GM18519 (cell line): Measurements from ENCODE around the gene GLB1L2.

ENCODE experiments used
- ATAC-seq: cut with Tn5 transposase; IDR thresholded peaks from one replicate; pipeline ENCODE4 v1.9.1; 2021; ENCODE audit warnings: mild to moderate bottlenecking, moderate library complexity; ENCODE audit not compliant: unreplicated experiment, low FRiP score

GLB1L2 gene

DNA sequence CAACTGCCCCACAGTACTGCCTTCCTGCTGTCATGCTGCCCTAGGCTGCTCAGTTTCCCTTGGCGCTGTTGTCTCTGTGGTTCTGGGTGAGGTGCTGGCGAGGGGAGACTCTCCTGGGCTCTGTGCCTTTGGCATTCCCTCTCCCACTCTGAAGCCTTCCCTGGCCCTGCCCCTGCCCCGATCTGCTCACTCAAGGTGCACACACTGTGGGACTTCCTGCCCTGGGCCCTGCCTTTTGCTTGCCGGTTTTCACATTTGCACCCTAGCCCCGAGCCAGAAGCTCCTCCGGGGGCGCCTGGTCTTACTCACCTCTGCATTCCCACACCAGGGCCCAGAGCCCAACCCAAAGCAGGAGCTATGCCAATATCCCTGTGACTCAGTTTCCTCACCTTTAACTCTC, 68.2 kb downstream of the GLB1L2 start:
- no peak for ATAC-seq

DNA sequence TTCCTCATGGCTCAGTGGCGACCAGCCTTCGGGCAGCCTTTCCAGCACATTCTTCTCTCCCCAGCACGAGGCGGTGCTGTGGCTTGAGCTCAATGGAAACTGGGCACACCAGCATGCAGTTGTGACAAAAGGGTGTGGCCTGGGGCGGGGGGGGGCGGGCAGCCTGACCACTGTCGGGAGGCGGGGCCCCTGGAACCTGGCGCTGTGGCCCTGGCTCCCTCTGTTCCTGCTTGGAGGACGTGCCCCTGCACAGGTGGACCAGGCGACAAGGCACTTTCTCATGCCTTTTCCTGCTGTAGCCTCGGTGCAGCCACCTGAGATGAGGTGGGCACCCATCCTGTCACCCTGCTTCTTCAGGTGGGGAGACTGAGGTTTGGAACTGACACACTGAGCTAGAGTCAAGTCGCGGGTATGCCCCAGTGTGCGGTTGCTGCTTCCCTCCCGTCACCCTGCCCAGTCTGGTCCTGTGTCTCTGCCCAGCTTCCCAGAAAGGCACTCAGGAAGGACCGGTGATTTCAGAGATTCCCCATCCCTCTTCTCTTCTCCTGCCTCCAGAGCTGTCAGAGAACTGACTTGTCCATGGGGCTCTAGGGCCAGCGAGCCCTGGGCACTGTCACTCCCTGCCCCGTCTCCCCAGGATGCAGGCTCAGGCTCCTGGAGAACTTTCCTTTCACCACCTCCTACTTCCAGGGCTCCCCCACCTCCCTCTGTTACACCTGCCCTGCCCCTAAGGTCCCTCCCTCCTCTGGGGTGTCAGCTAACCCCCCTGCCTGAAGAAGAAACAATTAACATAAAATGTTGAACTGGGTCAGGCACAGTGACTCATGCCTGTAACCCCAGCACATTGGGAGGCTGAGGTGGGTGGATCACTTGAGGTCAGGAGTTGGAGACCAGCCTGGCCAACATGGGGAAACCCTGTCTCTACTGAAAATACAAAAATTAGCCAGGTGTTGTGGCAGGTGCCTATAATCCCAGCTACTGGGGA, 70.3 kb downstream of the GLB1L2 start:
- ATAC-seq, result no peak

DNA sequence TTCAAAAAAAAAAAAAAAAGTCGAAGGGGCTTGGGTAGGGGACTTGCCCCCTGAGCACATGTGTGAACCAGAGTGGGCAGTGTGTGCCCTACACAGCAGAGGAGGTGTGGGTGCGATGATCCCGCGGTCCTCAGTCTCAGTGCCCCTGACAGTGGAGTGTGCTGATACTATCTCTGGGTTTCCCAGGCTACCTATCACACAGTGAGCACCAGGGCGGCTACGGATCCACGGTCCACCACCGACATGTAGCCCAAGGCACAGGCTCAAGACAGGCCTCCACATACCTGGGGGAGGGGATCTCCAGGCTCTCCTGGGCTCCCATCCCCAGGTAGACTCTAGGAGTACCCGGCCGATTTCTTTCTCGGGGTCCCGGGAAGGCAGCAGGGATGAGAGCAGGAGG, 71.1 kb downstream of the GLB1L2 start:
- no peak for ATAC-seq

DNA sequence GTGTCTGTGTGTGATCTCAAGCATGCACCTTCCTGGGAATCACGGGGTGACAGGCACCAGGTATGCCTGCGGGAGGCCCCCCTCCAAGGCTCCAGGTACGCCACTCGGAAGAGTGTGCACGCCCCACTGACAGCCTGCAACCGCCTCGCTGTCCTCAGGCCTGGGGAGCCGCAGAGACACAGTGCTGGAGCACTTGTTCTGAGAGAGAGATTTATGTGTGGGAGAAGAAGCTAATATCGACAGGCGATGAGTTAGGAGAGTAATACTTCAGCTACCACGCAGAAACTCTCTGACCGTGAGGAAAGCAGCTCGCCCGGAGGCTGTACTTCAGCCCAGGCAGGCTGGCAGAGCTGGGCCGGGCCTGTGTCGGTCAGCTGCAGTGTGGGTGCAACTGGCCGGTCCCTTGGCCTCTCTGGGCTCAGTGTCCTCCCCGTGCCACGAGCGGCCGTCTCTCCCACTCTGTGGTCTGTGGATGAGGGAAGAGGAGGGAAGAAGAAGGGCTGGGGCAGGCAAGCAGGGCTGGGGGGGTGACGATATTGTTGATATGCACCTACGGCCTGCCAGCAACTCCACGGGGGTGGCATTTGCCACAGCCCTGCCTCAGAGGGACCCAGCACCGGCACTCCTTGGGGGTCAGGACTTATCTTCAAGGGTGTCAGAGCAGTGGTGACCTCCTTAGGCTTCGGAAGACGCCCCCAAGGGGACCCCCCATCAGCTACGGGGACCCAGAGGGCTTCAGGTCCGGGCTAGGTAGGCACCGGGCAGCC, 73.0 kb downstream of the GLB1L2 start:
- no peak for ATAC-seq

DNA sequence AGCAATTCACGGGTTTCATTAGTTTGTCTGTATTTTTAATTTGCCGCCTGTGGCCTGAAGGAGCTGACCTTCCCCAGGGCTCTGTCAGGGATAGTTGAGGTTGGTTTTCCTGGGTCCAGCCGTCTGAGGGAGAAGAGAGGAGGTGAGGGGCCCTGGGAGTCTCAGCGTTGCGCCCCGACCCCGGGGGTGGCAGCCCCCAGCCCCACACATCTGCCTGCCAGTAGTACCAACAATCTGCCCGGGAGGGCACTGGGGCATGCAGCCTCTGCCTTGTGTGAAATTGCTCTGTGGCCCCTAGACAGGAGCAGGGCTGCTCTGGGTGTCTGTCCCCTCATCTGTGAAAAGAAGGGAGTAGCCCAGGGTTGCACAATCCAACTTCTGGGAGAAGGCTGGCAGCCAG, 73.6 kb downstream of the GLB1L2 start:
- ATAC-seq, result no peak

DNA sequence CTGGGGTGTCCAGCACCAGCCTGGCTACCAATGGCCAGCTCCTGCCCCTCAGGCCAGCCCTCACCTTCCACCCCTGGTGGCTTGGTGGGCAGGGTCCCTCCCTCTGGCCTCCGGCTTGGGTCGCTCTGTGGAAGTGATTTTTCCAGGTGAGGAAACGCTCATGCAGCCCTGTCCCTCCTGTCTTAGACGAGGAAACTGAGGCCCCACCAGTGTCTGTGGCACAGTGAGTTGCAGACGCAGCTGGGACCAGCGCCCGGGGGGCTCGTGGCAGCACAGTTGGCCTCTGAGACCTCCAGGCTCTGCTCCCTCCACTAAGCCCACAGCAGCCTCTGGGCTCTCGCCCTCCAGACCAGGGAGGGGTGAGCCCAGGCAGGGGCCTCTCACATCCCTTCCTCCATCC, 74.1 kb downstream of the GLB1L2 start:
- ATAC-seq, result no peak

DNA sequence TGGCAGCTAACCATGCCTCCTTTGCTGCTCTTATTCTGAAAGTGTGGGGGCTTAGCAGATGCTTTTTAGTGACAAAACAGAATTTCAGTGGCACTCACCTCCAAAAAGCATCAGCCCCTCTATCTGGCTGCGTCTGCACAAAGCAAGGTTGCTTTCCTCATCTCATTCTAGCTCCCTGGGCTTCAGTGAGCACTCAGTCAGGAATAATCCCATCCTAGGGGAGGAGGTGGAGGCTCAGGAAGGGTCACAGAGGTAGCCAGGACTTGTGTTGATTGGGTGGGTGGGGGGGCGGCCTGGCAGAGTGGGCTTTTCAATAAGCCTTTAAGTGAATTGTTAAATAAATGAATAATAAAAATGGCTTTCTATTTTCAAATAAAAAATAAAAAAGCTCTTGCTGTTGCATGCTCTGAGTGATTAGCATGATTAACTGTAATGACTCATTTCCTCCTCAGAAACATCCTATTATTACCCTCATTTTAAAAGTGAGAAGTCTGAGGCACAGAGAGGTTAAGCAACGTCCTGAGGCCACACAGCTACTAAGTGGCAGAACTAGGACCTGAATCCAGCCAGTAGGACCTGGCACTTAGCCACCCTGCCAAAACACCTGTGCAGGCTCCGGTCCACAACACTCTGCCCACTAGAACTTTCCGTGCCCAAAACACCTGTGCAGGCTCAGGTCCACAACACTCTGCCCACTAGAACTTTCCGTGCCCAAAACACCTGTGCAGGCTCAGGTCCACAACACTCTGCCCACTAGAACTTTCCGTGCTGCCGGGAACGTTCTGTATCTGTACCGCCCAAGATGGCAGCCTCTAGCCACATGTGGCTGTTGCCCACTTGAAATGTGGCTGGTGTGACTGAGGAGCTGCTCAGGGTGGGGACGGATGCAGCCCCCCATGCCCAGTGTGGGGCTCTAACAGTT, 74.7 kb downstream of the GLB1L2 start:
- no peak for ATAC-seq

DNA sequence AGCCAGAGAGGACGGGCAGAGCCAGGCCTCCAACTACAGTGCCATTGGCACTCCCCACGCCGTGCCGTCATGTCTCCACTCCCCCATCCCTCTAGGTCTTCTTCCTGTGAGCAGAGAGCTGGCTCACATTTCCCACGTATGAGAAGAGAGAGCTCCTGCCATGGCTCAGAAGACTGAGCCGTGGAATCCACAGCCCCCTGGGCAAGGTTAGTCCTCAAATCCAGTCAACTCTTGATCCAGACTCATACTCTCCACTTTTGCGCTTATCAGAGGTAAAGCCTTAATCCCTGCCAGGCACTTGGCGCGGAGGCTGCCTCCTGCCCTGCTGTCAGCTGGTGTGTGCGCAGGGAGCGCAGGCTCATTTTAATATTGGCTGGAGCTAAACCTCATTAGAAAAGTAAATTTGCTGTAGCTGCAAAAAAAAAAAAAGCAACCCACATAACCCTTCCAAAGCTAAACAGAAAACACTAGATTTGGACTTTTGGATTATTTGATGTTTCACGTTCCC, 75.6 kb downstream of the GLB1L2 start:
- no peak for ATAC-seq

DNA sequence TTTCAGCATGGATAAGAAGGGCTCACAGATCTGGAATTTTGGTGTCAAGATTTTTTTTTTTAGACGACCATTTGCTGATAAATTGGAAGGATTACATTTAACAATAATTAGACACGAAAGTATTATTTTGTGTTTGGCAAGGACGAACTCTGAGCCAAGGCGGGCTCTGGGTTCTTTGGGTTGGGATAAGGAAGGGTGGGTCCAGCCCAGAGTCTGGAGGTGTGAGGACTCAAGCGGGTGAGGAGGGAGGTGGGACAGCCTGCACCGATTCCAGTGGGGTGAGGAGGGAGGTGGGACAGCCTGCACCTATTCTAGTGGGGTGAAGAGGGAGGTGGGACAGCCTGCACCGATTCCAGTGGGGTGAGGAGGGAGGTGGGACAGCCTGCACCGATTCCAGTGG, 76.1 kb downstream of the GLB1L2 start:
- ATAC-seq, result no peak

DNA sequence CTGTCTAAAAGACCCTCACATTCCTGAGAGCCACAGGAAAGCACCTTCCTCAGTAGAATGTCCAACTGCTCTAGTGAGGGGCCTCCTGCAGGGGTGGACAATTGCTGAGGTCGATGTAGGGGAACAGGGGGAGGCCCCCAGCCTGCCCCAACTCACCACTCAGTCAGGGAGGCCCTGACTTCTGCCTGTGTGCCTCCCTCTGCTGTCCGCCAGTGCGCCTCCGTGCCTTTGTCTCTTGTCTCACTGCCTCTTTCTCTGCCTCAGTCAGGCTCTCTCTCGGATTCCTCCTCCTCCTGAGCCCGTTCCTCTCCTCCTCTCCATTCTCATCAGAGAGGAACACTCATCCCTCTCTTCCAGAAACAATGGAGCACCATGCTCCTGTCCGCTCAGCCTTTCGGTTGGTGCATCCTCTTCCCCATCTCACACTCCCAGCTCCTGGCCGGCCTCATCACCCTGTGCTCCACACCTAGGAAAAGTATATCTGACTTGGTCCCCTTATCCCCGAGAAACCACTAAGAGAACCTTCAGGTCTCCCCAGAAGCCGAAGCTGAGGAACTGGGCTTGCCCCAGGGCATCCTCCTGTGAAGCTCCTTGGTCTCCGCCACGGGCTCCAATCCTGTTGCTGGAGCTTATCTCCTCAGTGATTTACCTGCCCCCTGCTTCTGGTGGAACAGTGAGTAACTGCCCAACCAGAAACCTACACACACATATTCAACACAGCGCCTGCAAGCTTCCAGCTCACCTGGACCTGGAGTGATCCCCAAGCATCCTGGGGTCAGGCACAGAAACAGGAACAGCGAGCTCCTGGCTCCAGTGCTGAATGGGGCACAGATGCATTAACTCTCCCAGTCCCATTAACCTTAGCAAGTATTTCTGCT, 78.0 kb downstream of the GLB1L2 start:
- no peak for ATAC-seq

DNA sequence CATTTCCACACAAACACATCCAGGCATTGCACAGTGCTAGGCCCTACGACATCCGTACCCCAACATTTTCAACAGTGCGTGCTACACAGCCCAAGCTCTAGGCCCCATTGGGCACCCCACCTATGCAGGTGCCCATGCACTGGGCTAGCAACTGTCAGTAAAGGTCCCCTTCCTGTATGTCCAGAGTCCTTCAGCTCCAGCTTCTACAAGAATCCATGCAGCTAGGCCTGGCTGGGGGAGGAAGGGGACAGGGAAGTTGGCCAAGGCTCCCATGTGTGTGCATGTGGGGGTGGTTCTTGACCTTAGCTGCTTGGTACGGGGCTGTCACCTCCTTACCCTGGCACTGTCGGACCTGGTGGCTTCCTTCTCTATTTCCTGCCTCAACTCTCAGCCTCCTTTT, 79.0 kb downstream of the GLB1L2 start:
- no peak for ATAC-seq

DNA sequence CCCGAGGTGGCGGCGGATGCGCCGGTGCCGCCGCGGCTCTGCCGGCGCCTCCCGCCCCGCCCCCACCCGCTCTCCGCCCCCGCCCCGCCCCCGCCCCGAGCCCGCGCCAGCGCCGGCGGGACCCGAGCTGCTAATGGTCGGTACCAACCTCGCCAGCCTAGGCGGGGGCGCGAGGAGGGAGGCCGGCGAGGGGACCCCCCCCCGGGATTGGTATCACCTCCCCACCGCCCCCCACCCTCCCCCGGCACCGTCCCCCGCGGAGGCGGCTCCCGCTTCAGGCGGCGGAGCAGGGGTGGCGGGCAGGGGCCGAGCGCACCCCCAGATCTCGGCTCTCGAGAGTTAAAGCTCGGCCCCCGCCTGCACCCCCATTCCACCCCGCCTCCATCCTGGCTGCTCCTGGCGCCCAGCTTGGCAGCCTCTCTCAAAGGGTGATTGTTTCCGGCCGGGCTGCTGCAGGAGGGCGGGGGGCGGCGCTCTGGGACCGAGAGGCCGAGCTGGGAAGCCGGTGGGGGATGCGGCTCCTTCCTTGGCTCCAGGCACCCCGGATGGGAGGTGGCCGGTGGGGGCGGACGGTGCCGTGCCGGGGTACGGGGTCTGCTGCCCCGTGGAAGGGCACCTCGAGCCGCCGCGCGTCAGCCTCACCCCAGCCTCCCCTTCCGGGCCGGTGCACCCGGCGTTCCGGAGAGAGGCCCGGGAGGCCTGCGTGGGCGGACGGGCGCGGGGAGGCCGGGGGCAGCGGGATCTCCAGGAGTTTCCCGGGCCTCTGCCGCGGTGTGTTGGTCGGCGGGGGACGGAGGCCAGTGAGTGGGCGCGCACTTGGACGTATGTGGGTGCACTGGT, 80.6 kb downstream of the GLB1L2 start, which contains the start of gene B3GAT1:
TSS of gene B3GAT1 (minus strand) at position 40 of the 840 bp plus-strand sequence. CDS start 24,583 bp downstream, outside the sequence.
- no peak for ATAC-seq

DNA sequence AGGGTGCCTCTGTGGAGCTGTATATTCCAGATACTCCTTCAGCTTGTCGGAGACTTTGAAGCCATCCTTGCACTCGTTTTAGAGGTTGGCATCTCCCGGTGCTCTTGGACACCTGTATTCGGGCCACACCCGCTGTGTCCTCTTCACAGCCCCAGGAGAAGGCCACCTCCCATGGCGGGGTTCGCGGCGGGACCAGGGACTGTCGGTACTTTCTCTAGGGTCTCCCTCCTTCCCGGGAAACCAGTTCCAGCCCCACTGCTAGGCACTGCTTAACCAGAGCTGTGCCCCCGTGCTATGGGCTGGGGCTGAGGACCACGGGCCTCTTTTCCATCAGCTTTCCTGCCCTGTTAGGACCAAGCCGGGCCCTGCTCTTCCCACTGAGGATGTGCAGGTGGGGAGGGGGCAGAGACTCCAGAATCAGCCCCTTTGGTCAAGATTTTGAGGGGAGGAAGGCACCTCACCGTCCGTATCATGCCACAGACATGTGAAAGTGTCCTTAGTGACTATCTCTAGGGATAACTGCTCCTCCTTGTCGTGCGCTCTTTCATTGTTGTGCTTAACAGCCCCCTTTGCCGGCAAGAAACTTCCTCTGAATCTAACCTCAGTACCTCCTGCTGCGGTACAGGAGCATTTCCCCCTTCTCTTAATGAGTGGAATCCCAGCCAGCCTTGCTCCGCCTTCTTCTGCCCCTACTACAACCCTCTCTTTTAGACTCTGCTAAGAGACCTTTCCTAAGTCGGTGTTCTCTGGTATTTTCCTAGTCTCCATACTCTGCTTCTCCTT, 81.4 kb downstream of the GLB1L2 start:
- no peak for ATAC-seq

DNA sequence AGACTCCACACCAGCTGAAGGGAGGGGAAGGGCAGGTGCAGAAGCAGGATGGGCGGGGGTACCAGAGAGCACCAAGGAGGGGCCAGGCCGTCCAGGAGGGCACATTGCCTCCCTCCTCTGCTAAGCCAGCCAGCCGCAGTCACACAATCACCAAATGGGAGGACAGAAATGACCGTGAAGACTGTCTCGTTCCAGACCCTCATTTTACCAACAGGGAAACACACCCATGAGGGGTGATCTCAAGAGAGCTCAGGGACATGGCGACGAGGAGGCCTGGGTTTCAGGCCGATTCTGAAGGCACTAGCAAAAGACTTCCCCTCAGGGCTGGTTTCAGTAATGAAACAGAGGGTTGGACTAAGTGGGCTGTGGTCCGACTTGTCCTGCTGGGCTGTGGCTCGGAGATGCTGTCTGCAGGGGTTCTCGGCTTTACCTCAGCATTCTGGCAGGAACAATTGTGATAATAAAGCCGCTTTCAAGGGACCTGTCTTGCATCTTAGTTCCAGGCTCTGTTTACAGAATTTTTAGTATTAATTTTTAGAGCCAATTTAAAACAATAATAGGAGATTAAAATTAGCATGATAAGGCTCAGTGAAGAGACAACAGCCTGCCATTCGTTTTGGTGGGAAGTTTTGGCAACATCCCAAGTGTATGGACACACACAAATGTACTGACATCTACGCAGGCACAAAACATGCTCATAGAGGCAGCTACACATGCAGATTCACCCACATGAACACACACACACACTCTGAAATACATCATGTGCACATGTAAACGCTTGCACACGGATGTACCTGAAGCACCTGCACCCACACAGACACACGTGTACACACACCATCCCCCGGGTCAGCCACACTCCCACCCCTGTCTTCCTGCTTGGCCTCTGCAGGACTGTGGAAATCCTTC, 82.3 kb downstream of the GLB1L2 start:
- ATAC-seq, result no peak

DNA sequence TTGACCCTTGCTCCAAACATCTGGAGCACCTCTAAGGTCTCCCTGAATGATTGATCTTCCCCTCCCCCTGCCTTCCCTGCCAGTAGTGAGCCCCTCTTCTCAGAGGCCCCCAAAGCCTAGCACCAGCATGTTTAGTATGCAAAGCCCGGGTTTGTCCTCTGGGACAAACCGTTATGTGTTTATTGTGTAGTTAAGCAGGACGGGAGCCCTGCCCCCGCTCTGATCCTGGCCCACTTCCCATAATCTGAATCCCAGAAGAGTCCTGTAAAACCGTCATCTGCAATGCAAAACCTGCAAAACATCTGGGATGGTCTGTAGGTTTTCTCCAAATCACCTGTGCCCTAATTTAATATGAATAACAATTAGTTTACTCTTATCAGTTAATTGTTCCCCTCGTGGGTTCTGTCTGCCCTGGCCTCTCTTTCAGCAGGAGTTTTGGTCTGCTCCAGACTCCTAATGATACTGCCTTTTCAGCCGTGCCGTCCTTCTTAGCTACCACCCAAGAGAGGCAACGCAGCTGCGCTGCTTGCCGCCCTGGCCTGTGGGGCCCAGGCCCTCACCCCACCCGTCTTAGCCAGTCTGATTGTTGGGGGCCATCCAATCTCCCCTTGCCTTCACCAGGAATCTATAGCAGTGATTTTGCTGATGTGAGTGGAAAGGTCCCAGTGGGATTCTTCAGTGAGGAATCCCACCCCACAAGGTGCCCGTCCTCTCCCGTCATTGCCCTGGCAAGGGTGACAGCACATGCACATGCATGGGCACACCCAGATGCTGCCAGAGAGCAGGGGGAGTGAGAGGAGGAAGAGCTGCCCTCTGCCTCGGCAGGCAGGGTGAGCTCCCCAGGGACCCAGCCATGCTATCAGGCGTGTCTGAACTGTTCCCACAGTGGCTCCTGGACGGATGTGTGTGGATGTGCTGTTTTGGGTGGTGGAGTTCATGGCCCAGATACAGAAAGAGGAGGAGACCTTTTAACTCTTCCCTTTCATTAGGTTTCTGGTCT, 83.3 kb downstream of the GLB1L2 start:
- ATAC-seq, result no peak
